ENCODE measurements around the gene FANCC.

The FANCC gene

GRCh38 chr9:95317119-95317892 lies at the start of gene FANCC:
Gene FANCC, minus strand, starts transcription at chr9:95317709. Its CDS starts 68,418 bp downstream, at chr9:95249291.
- Histone ChIP-seq H3K36me3 (ENCODE audit: insufficient read depth, low read length) (no peaks in the 10 kb centered on the region), H3K27ac (ENCODE audit: low read depth, low read length) (peak within 1 kb of the TSS; percentile 96), H3K9me3 (ENCODE audit: low read length) (no peaks in the 10 kb centered on the region), H3K9ac (ENCODE audit: low read length) (peak within 1 kb of the TSS; percentile 56), H3K27me3 (ENCODE audit: control insufficient read depth in 1 of 2, insufficient read depth in 2 of 2, low read length in 2 of 2) (no peaks in the 10 kb centered on the region), H3K4me1 (ENCODE audit: insufficient read depth, low read length) (no peaks in the 10 kb centered on the region), H3K4me3 (ENCODE audit: low read depth in 1 of 2, low read length in 2 of 2) (peak within 1 kb of the TSS; percentile 62 to 90)

- Histone ChIP-seq H3K9ac (ENCODE audit: low read length) (no peak overlapping the region), H3K4me3 (ENCODE audit: low read depth in 1 of 2, low read length in 2 of 2) (no peak overlapping the region), H3K36me3 (ENCODE audit: insufficient read depth, low read length) (no peaks in the 10 kb centered on the region), H3K4me1 (ENCODE audit: insufficient read depth, low read length) (peaks cover 9% of the 10 kb centered on the region), H3K9me3 (ENCODE audit: low read length) (no peaks in the 10 kb centered on the region), H3K27me3 (ENCODE audit: control insufficient read depth in 1 of 2, insufficient read depth in 2 of 2, low read length in 2 of 2) (no peaks in the 10 kb centered on the region), H3K27ac (ENCODE audit: low read depth, low read length) (no peak overlapping the region)
These were observed 49.3 kb upstream of the FANCC start for GRCh38 chr9:95366731-95367325.

GRCh38 chr9:95365766-95366165 lies 48.3 kb upstream of the FANCC start:
- no peak overlapping the region for H3K9ac ChIP-seq (ENCODE audit: low read length)
- no peaks in the 10 kb centered on the region for H3K36me3 ChIP-seq (ENCODE audit: insufficient read depth, low read length)
- no peaks in the 10 kb centered on the region for H3K27me3 ChIP-seq (ENCODE audit: control insufficient read depth in 1 of 2, insufficient read depth in 2 of 2, low read length in 2 of 2)
- H3K9me3 ChIP-seq (ENCODE audit: low read length): no peaks in the 10 kb centered on the region
- no peak overlapping the region for H3K4me3 ChIP-seq (ENCODE audit: low read depth in 1 of 2, low read length in 2 of 2)
- peaks cover 9% of the 10 kb centered on the region for H3K4me1 ChIP-seq (ENCODE audit: insufficient read depth, low read length)
- no peak overlapping the region for H3K27ac ChIP-seq (ENCODE audit: low read depth, low read length)

- Histone ChIP-seq H3K27ac (ENCODE audit: low read depth, low read length) (no peak overlapping the region), H3K4me3 (ENCODE audit: low read depth in 1 of 2, low read length in 2 of 2) (no peak overlapping the region), H3K36me3 (ENCODE audit: insufficient read depth, low read length) (no peaks in the 10 kb centered on the region), H3K27me3 (ENCODE audit: control insufficient read depth in 1 of 2, insufficient read depth in 2 of 2, low read length in 2 of 2) (no peaks in the 10 kb centered on the region), H3K9ac (ENCODE audit: low read length) (no peak overlapping the region), H3K9me3 (ENCODE audit: low read length) (no peaks in the 10 kb centered on the region), H3K4me1 (ENCODE audit: insufficient read depth, low read length) (peaks cover 9% of the 10 kb centered on the region)
These were observed 45.7 kb upstream of the FANCC start for GRCh38 chr9:95363051-95363841.

- no peaks in the 10 kb centered on the region for H3K9me3 ChIP-seq (ENCODE audit: low read length)
- H3K27ac ChIP-seq (ENCODE audit: low read depth, low read length): no peak overlapping the region
- H3K4me3 ChIP-seq (ENCODE audit: low read depth in 1 of 2, low read length in 2 of 2): no peak overlapping the region
- H3K4me1 ChIP-seq (ENCODE audit: insufficient read depth, low read length): peaks cover 9% of the 10 kb centered on the region
- no peak overlapping the region for H3K9ac ChIP-seq (ENCODE audit: low read length)
- no peaks in the 10 kb centered on the region for H3K27me3 ChIP-seq (ENCODE audit: control insufficient read depth in 1 of 2, insufficient read depth in 2 of 2, low read length in 2 of 2)
- no peaks in the 10 kb centered on the region for H3K36me3 ChIP-seq (ENCODE audit: insufficient read depth, low read length)
These were observed 43.4 kb upstream of the FANCC start for GRCh38 chr9:95360866-95361265.

GRCh38 chr9:95357316-95357715 lies 39.8 kb upstream of the FANCC start:
- no peak overlapping the region for H3K27ac ChIP-seq (ENCODE audit: low read depth, low read length)
- H3K36me3 ChIP-seq (ENCODE audit: insufficient read depth, low read length): no peaks in the 10 kb centered on the region
- no peaks in the 10 kb centered on the region for H3K4me1 ChIP-seq (ENCODE audit: insufficient read depth, low read length)
- no peaks in the 10 kb centered on the region for H3K27me3 ChIP-seq (ENCODE audit: control insufficient read depth in 1 of 2, insufficient read depth in 2 of 2, low read length in 2 of 2)
- H3K9me3 ChIP-seq (ENCODE audit: low read length): no peaks in the 10 kb centered on the region
- no peak overlapping the region for H3K9ac ChIP-seq (ENCODE audit: low read length)
- H3K4me3 ChIP-seq (ENCODE audit: low read depth in 1 of 2, low read length in 2 of 2): no peak overlapping the region

- Histone ChIP-seq H3K27me3 (ENCODE audit: control insufficient read depth in 1 of 2, insufficient read depth in 2 of 2, low read length in 2 of 2) (no peaks in the 10 kb centered on the region), H3K4me1 (ENCODE audit: insufficient read depth, low read length) (no peaks in the 10 kb centered on the region), H3K4me3 (ENCODE audit: low read depth in 1 of 2, low read length in 2 of 2) (no peak overlapping the region), H3K27ac (ENCODE audit: low read depth, low read length) (no peak overlapping the region), H3K9me3 (ENCODE audit: low read length) (no peaks in the 10 kb centered on the region), H3K9ac (ENCODE audit: low read length) (no peak overlapping the region), H3K36me3 (ENCODE audit: insufficient read depth, low read length) (no peaks in the 10 kb centered on the region)
These were observed 38.0 kb upstream of the FANCC start for GRCh38 chr9:95355500-95355899.

GRCh38 chr9:95351051-95351450 lies 33.5 kb upstream of the FANCC start:
- Histone ChIP-seq H3K4me1 (ENCODE audit: insufficient read depth, low read length) (no peaks in the 10 kb centered on the region), H3K9me3 (ENCODE audit: low read length) (no peaks in the 10 kb centered on the region), H3K27me3 (ENCODE audit: control insufficient read depth in 1 of 2, insufficient read depth in 2 of 2, low read length in 2 of 2) (peaks cover 0 to 20% of the 10 kb centered on the region in 2 donors), H3K36me3 (ENCODE audit: insufficient read depth, low read length) (no peaks in the 10 kb centered on the region), H3K4me3 (ENCODE audit: low read depth in 1 of 2, low read length in 2 of 2) (no peak overlapping the region), H3K9ac (ENCODE audit: low read length) (no peak overlapping the region), H3K27ac (ENCODE audit: low read depth, low read length) (no peak overlapping the region)

GRCh38 chr9:95350266-95350665 lies 32.8 kb upstream of the FANCC start:
- Histone ChIP-seq H3K36me3 (ENCODE audit: insufficient read depth, low read length) (no peaks in the 10 kb centered on the region), H3K4me1 (ENCODE audit: insufficient read depth, low read length) (no peaks in the 10 kb centered on the region), H3K27me3 (ENCODE audit: control insufficient read depth in 1 of 2, insufficient read depth in 2 of 2, low read length in 2 of 2) (peaks cover 0 to 20% of the 10 kb centered on the region in 2 donors), H3K9me3 (ENCODE audit: low read length) (no peaks in the 10 kb centered on the region), H3K27ac (ENCODE audit: low read depth, low read length) (no peak overlapping the region), H3K9ac (ENCODE audit: low read length) (no peak overlapping the region), H3K4me3 (ENCODE audit: low read depth in 1 of 2, low read length in 2 of 2) (no peak overlapping the region)

GRCh38 chr9:95349091-95350038 lies 31.9 kb upstream of the FANCC start:
- Histone ChIP-seq H3K27ac (ENCODE audit: low read depth, low read length) (no peak overlapping the region), H3K27me3 (ENCODE audit: control insufficient read depth in 1 of 2, insufficient read depth in 2 of 2, low read length in 2 of 2) (peaks cover 0 to 20% of the 10 kb centered on the region in 2 donors), H3K9ac (ENCODE audit: low read length) (no peak overlapping the region), H3K4me1 (ENCODE audit: insufficient read depth, low read length) (no peaks in the 10 kb centered on the region), H3K4me3 (ENCODE audit: low read depth in 1 of 2, low read length in 2 of 2) (peak overlapping the region in 1 of 2 donors; percentile 4), H3K36me3 (ENCODE audit: insufficient read depth, low read length) (no peaks in the 10 kb centered on the region), H3K9me3 (ENCODE audit: low read length) (no peaks in the 10 kb centered on the region)
